Progenitor cell of endocrine pancreas (in vitro differentiated cells): ENCODE data around the gene RALA. TPM values are rescaled to one million over a fixed set of nuclear protein-coding genes. Genes with fewer than 3 reads are reported as not detected.

Experiments used
- DNase-seq: peaks from one replicate; pipeline ENCODE4 v3.0.0; 2021; ENCODE audit warnings: low spot score; ENCODE audit not compliant: unreplicated experiment
- H3K27ac Mint-ChIP-seq: 2 replicates; pipeline ENCODE4 v1.8.0; 2021; ENCODE audit warnings: mild to moderate bottlenecking, moderate library complexity, mixed read lengths
- H3K27me3 Mint-ChIP-seq: 2 replicates; pipeline ENCODE4 v1.8.0; 2021; ENCODE audit warnings: mixed read lengths
- H3K36me3 Mint-ChIP-seq: 2 replicates; pipeline ENCODE4 v1.8.0; 2022; ENCODE audit warnings: mixed read lengths; ENCODE audit not compliant: insufficient read depth
- H3K4me1 Mint-ChIP-seq: 2 replicates; pipeline ENCODE4 v1.8.0; 2021; ENCODE audit warnings: low read depth, mixed read lengths
- H3K4me3 Mint-ChIP-seq: 2 replicates; pipeline ENCODE4 v1.8.0; 2021; ENCODE audit warnings: low read depth, mild to moderate bottlenecking, moderate library complexity, mixed read lengths
- H3K9me3 Mint-ChIP-seq: 2 replicates; pipeline ENCODE4 v1.8.0; 2021; ENCODE audit warnings: low read depth, mixed read lengths
- total RNA-seq: library from RNA; stranded (reverse); gene quantifications from 2 replicates; pipeline ENCODE4 v1.2.1, GENCODE V29; 2021
- TF ChIP-seq, protein P1 (sequence below): fragments of 200-600 bp; sonication (generic); IDR thresholded peaks from one replicate; pipeline ENCODE4 v1.5.0; 2021; ENCODE audit warnings: antibody characterized with exemption, mild to moderate bottlenecking; ENCODE audit not compliant: unreplicated experiment

Gene RALA
- total RNA-seq, 1 donor from 2014 or later = 39.6 TPM

- Mint-ChIP-seq H3K36me3 (no peaks in the 10 kb centered on the region), H3K27me3 (no peaks in the 10 kb centered on the region), H3K4me1 (peaks cover 24% of the 10 kb centered on the region), H3K9me3 (no peaks in the 10 kb centered on the region), H3K27ac (no peak overlapping the region), H3K4me3 (no peak overlapping the region)
- TF ChIP-seq, protein P1, sequence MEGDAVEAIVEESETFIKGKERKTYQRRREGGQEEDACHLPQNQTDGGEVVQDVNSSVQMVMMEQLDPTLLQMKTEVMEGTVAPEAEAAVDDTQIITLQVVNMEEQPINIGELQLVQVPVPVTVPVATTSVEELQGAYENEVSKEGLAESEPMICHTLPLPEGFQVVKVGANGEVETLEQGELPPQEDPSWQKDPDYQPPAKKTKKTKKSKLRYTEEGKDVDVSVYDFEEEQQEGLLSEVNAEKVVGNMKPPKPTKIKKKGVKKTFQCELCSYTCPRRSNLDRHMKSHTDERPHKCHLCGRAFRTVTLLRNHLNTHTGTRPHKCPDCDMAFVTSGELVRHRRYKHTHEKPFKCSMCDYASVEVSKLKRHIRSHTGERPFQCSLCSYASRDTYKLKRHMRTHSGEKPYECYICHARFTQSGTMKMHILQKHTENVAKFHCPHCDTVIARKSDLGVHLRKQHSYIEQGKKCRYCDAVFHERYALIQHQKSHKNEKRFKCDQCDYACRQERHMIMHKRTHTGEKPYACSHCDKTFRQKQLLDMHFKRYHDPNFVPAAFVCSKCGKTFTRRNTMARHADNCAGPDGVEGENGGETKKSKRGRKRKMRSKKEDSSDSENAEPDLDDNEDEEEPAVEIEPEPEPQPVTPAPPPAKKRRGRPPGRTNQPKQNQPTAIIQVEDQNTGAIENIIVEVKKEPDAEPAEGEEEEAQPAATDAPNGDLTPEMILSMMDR = no peak
- DNase-seq = no peak
These were observed 4.5 kb upstream of the RALA start for GRCh38 chr7:39618868-39619267.

DNA sequence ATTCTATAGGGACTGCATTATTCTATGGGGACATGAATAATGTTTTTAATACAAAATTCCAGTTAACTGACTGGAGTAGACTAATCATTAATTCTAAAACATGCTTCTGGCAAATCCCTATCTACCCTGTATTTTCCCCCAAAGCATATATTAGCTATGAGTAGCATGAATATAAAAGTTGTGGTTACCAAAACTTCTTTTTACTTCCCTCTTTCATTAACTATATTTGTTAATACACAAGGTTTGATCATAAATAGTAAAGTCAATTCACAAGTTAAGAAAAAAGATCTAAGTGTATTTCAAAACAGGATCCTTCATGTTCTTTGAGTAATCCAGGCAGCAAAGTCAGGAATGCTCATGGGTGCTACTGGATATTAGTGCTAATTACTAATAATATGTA lies 2.9 kb upstream of the RALA start:
- H3K4me1 Mint-ChIP-seq = peaks cover 34% of the 10 kb centered on the region
- no peak for DNase-seq
- H3K27ac Mint-ChIP-seq = no peak overlapping the region
- H3K27me3 Mint-ChIP-seq = no peaks in the 10 kb centered on the region
- TF ChIP-seq, protein P1 = no peak
- H3K36me3 Mint-ChIP-seq = no peaks in the 10 kb centered on the region
- no peaks in the 10 kb centered on the region for H3K9me3 Mint-ChIP-seq
- H3K4me3 Mint-ChIP-seq = no peak overlapping the region

DNA sequence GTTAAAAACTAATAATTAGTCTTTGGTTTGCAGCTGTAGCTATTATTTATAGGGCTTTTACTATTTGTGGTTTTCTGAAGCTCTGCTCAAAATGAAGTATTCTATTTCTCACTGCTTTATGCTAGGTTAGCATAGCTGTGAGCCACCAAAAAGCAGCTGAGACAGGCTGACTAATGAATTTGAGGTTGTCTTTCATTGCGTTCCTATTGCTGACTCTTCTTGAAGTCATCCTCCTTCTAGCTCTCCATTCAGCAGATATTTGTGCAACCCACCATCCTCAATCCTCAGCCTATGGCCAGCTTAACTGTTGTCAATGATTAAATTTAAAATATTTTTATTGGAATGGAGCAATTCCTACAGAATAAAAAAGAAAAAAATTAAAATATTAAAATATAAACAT lies 2.1 kb upstream of the RALA start:
- Mint-ChIP-seq H3K27me3 (no peaks in the 10 kb centered on the region), H3K36me3 (no peaks in the 10 kb centered on the region), H3K9me3 (no peaks in the 10 kb centered on the region), H3K4me3 (no peak overlapping the region), H3K4me1 (peaks cover 30% of the 10 kb centered on the region), H3K27ac (no peak overlapping the region)
- TF ChIP-seq, protein P1 = no peak
- DNase-seq = no peak

DNA sequence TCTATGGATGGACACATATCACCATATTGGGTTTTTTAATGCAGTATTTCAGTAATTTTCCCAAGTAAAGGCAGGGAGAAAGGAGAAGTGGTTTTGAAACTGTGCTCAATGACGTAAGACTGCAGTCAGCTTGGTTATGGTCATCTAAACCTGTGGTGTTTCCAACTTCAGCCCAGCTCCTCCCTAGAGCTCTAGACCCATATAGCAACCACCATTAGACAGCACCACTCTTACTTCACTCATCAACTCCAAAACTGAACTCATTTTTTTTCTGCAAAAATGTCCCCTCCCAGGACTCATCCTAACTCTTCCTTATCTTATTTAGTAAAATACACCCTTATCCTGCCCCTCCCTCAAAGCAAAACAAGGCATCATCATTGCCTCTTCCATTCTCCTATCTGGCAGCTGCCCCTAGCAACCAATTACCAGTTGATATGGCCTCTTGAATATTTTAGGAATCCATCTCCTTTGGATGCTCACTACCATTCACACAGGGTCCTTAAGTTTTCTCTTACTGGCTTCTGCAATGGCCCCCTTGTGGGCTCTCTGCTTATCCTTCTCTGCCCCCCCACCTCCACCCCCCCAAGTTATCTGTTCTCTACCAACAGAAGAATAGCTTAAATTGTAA lies 1.5 kb upstream of the RALA start:
- Mint-ChIP-seq H3K36me3 (no peaks in the 10 kb centered on the region), H3K27ac (peak overlapping the region; percentile 99), H3K4me1 (peaks cover 30% of the 10 kb centered on the region), H3K27me3 (no peaks in the 10 kb centered on the region), H3K4me3 (peak overlapping the region; percentile 90), H3K9me3 (no peaks in the 10 kb centered on the region)
- TF ChIP-seq, protein P1 = no peak
- no peak for DNase-seq

DNA sequence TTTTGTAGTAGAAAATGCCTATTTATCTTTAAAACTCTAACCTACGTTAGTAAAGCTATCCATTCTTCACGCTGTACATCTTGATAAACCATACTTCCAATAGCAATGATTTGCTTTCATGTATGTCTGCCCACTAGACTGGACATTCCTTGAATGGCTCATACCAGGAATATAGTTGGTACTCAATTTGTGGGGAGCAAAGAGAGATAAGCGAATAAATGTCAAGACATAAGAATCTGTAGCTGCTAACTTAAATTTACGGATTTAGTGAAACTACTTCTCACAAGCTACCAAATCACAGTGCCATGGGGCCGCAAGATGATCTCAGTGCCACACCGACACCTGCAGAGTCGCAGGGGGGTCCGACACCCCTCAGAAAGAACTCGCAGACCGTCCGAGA lies 763 bp upstream of the RALA start:
- Mint-ChIP-seq H3K27me3 (no peaks in the 10 kb centered on the region), H3K36me3 (no peaks in the 10 kb centered on the region), H3K27ac (peak overlapping the region; percentile 99), H3K4me3 (peak overlapping the region; percentile 90), H3K9me3 (no peaks in the 10 kb centered on the region), H3K4me1 (peaks cover 30% of the 10 kb centered on the region)
- no peak for DNase-seq
- TF ChIP-seq, protein P1 = no peak
